Testis (tissue), 2 donors: Measurements from ENCODE around the gene NEURL4.

Experiments used
- CTCF ChIP-seq, 3 experiments: fragments of 450-650 bp in 2 of 3; fragments of 200-600 bp in 1 of 3; sonication (generic) in 1 of 3; IDR thresholded peaks; one replicate each; pipeline ENCODE4 v1.5.1; 2016 to 2019; ENCODE audit warnings: antibody characterized with exemption in 3 of 3, mild to moderate bottlenecking in 2 of 3, moderate library complexity in 1 of 3
- POLR2A ChIP-seq: fragments of 450-650 bp; IDR thresholded peaks from one replicate; pipeline ENCODE4 v1.6.1; 2017; ENCODE audit warnings: antibody characterized with exemption, mild to moderate bottlenecking, moderate library complexity

- TF ChIP-seq CTCF (IDR thresholded peaks at IDR 0.05) (no peak), POLR2A (peak; percentile 6)
Measured at GRCh38 chr17:7314719-7315569, 14.2 kb downstream of the NEURL4 start, which contains the start of gene GPS2.
